ENCODE data around the gene CSPG5.

The CSPG5 gene

GRCh38 chr3:47607335-47607734 lies 28.7 kb upstream of the CSPG5 start:
- H3K36me3 ChIP-seq (ENCODE audit: control insufficient read depth, insufficient read depth, low read length): peaks cover 15% of the 10 kb centered on the region

GRCh38 chr3:47606165-47606564 lies 27.5 kb upstream of the CSPG5 start:
- H3K36me3 ChIP-seq (ENCODE audit: control insufficient read depth, insufficient read depth, low read length): peaks cover 21% of the 10 kb centered on the region
- TF ChIP-seq CTCF (IDR thresholded peaks at IDR 0.05; ENCODE audit: insufficient read depth, low read length, poor library complexity, severe bottlenecking): no peak

More at GRCh38 chr3:47607335-47607734, 28.7 kb upstream of the CSPG5 start:
- Histone ChIP-seq H3K4me3 (replicated peaks; ENCODE audit: low read depth, low read length) (no peak overlapping the region), H3K27me3 (replicated peaks; ENCODE audit: control insufficient read depth, insufficient read depth, low read length) (no peaks in the 10 kb centered on the region)
- TF ChIP-seq CTCF (IDR thresholded peaks at IDR 0.05; ENCODE audit: insufficient read depth, low read length, poor library complexity, severe bottlenecking): no peak
- no peak for DNase-seq (ENCODE audit: extremely low read depth, insufficient read length)

GRCh38 chr3:47605652-47606051 lies 27.0 kb upstream of the CSPG5 start:
- Histone ChIP-seq H3K27me3 (replicated peaks; ENCODE audit: control insufficient read depth, insufficient read depth, low read length) (no peaks in the 10 kb centered on the region), H3K36me3 (ENCODE audit: control insufficient read depth, insufficient read depth, low read length) (peaks cover 21% of the 10 kb centered on the region), H3K4me3 (replicated peaks; ENCODE audit: low read depth, low read length) (no peak overlapping the region)
- TF ChIP-seq CTCF (IDR thresholded peaks at IDR 0.05; ENCODE audit: insufficient read depth, low read length, poor library complexity, severe bottlenecking): no peak
- DNase-seq (ENCODE audit: extremely low read depth, insufficient read length): no peak

More at GRCh38 chr3:47606165-47606564, 27.5 kb upstream of the CSPG5 start:
- DNase-seq (ENCODE audit: extremely low read depth, insufficient read length): no peak
- H3K4me3 ChIP-seq (replicated peaks; ENCODE audit: low read depth, low read length): no peak overlapping the region
- H3K27me3 ChIP-seq (replicated peaks; ENCODE audit: control insufficient read depth, insufficient read depth, low read length): no peaks in the 10 kb centered on the region

GRCh38 chr3:47604145-47604544 lies 25.5 kb upstream of the CSPG5 start:
- Histone ChIP-seq H3K36me3 (ENCODE audit: control insufficient read depth, insufficient read depth, low read length) (peaks cover 20% of the 10 kb centered on the region), H3K27me3 (replicated peaks; ENCODE audit: control insufficient read depth, insufficient read depth, low read length) (no peaks in the 10 kb centered on the region), H3K4me3 (replicated peaks; ENCODE audit: low read depth, low read length) (no peak overlapping the region)
- no peak for TF ChIP-seq CTCF (IDR thresholded peaks at IDR 0.05; ENCODE audit: insufficient read depth, low read length, poor library complexity, severe bottlenecking)
- DNase-seq (ENCODE audit: extremely low read depth, insufficient read length): no peak

GRCh38 chr3:47603332-47603731 lies 24.7 kb upstream of the CSPG5 start:
- TF ChIP-seq CTCF (IDR thresholded peaks at IDR 0.05; ENCODE audit: insufficient read depth, low read length, poor library complexity, severe bottlenecking): no peak
- Histone ChIP-seq H3K27me3 (replicated peaks; ENCODE audit: control insufficient read depth, insufficient read depth, low read length) (no peaks in the 10 kb centered on the region), H3K36me3 (ENCODE audit: control insufficient read depth, insufficient read depth, low read length) (peaks cover 18% of the 10 kb centered on the region), H3K4me3 (replicated peaks; ENCODE audit: low read depth, low read length) (no peak overlapping the region)
- no peak for DNase-seq (ENCODE audit: extremely low read depth, insufficient read length)

- H3K4me3 ChIP-seq (replicated peaks; ENCODE audit: low read depth, low read length): no peak overlapping the region
- H3K36me3 ChIP-seq (ENCODE audit: control insufficient read depth, insufficient read depth, low read length): peaks cover 19% of the 10 kb centered on the region
- H3K27me3 ChIP-seq (replicated peaks; ENCODE audit: control insufficient read depth, insufficient read depth, low read length): no peaks in the 10 kb centered on the region
- no peak for TF ChIP-seq CTCF (IDR thresholded peaks at IDR 0.05; ENCODE audit: insufficient read depth, low read length, poor library complexity, severe bottlenecking)
- DNase-seq (ENCODE audit: extremely low read depth, insufficient read length): no peak
Measured at GRCh38 chr3:47601281-47601680, 22.6 kb upstream of the CSPG5 start.
